Measurements from ENCODE around the gene TXNDC11.

DNA sequence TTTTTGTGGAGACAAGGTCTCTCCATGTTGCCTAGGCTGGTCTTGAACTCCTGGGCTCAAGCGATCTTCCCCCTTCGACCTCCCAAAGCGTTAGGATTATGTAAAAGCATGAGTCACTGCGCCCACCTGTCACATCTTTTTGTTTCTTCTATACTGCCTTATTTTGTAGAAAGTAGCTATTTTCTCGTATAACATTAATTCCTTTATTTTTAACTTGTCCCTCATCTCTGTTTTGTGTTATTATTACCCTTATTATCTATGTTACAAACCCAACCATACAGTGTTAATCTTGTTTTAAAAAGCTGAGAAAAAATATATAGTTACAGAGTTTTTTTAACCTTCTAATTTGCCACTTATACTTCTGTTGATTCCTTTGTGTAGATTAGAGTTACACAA lies 1.4 kb upstream of the TXNDC11 start:
- TF ChIP-seq, protein P1, sequence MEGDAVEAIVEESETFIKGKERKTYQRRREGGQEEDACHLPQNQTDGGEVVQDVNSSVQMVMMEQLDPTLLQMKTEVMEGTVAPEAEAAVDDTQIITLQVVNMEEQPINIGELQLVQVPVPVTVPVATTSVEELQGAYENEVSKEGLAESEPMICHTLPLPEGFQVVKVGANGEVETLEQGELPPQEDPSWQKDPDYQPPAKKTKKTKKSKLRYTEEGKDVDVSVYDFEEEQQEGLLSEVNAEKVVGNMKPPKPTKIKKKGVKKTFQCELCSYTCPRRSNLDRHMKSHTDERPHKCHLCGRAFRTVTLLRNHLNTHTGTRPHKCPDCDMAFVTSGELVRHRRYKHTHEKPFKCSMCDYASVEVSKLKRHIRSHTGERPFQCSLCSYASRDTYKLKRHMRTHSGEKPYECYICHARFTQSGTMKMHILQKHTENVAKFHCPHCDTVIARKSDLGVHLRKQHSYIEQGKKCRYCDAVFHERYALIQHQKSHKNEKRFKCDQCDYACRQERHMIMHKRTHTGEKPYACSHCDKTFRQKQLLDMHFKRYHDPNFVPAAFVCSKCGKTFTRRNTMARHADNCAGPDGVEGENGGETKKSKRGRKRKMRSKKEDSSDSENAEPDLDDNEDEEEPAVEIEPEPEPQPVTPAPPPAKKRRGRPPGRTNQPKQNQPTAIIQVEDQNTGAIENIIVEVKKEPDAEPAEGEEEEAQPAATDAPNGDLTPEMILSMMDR (optimal IDR thresholded peaks at IDR 0.05 in 1 of 3, IDR thresholded peaks at IDR 0.05 in 1 of 3, conservative IDR thresholded peaks at IDR 0.05 in 1 of 3; ENCODE audit: extremely low read depth in 1 of 3, insufficient read depth in 2 of 3, low read length in 3 of 3) = no peak
- no peak for TF ChIP-seq EZH2 (IDR thresholded peaks at IDR 0.05; ENCODE audit: low read length)
